Kidney epithelial cell (primary cell): ENCODE data around the gene SOX6. TPM values are rescaled to one million over a fixed set of nuclear protein-coding genes. Genes with fewer than 3 reads are reported as not detected.

ENCODE experiments used
- DNase-seq: peaks from one replicate; pipeline ENCODE4 v3.0.0-alpha.2; 2010; ENCODE audit warnings: low read depth
- H3K27me3 ChIP-seq: 2 replicates; pipeline ENCODE4 v1.6.0; 2011; ENCODE audit warnings: low read length; ENCODE audit not compliant: control insufficient read depth, insufficient read depth
- H3K36me3 ChIP-seq: 2 replicates; pipeline ENCODE4 v1.5.1; 2011; ENCODE audit warnings: low read length; ENCODE audit not compliant: control insufficient read depth, insufficient read depth
- H3K4me3 ChIP-seq: 2 replicates; pipeline ENCODE4 v1.5.1; 2011; ENCODE audit warnings: low read depth, mild to moderate bottlenecking, control low read depth, low read length
- CTCF ChIP-seq: IDR thresholded peaks from 2 replicates; pipeline ENCODE4 v1.5.1; 2011; ENCODE audit warnings: mild to moderate bottlenecking, moderate library complexity, low read length, control low read depth, inconsistent platforms; ENCODE audit not compliant: insufficient read depth, poor library complexity, severe bottlenecking
- total RNA-seq: library from RNA; depleted of rRNA; stranded (reverse); fragments of >200 nt; gene quantifications from 2 replicates; pipeline ENCODE4 v1.2.3, GENCODE V29; 2015

Gene SOX6
- total RNA-seq, 1 donor from 2014 or later, result 2.7 TPM

GRCh38 chr11:15920856-15921629 lies 435.3 kb downstream of the SOX6 start:
- no peaks in the 10 kb centered on the region for H3K36me3 ChIP-seq
- no peak overlapping the region for H3K4me3 ChIP-seq
- no peaks in the 10 kb centered on the region for H3K27me3 ChIP-seq
- no peak for TF ChIP-seq CTCF
- DNase-seq, result no peak

GRCh38 chr11:15918674-15919073 lies 437.7 kb downstream of the SOX6 start:
- no peak for DNase-seq
- TF ChIP-seq CTCF, result no peak
- Histone ChIP-seq H3K27me3 (no peaks in the 10 kb centered on the region), H3K36me3 (no peaks in the 10 kb centered on the region), H3K4me3 (no peak overlapping the region)

GRCh38 chr11:15918212-15918611 lies 438.1 kb downstream of the SOX6 start:
- no peaks in the 10 kb centered on the region for H3K36me3 ChIP-seq
- no peaks in the 10 kb centered on the region for H3K27me3 ChIP-seq
- TF ChIP-seq CTCF, result no peak
- DNase-seq, result no peak
- H3K4me3 ChIP-seq, result no peak overlapping the region
